MM.1S (cell line): ENCODE results near the gene PSMA2.

Experiments
- CTCF ChIP-seq: fragments of 300-600 bp; sonication (generic); IDR thresholded peaks from 2 replicates; pipeline ENCODE4 v1.5.1; 2016; ENCODE audit warnings: antibody characterized with exemption, low read length, mixed read lengths
- EZH2 ChIP-seq: fragments of 300-600 bp; sonication (generic); optimal IDR thresholded peaks from 2 replicates; pipeline ENCODE3; 2017; ENCODE audit warnings: low read depth, mild to moderate bottlenecking, antibody characterized with exemption, low read length, mixed read lengths
- EZH2phosphoT487 ChIP-seq: fragments of 300-600 bp; sonication (generic); IDR thresholded peaks from 2 replicates; pipeline ENCODE4 v1.6.1; 2018; ENCODE audit warnings: antibody characterized with exemption, low read length

DNA sequence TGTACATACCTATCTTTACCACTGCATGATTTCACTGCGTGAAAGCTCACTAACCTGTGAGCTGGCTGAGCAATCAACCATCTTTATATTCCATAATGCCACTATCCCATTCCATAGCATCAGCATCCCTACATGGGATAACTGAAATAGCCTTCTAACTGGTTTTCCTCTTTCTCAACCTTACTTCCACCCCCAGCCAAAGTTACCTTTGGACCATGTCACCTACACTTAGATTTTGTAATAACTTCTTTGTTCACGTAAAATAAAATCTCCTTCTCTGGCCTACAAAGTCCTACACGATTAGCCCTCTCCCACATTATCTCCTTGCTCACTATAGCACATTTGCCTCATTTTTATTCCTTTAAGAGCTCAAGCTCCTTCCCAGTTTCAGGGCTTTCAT is 2.5 kb downstream of the PSMA2 start:
- TF ChIP-seq CTCF (no peak), EZH2 (no peak), EZH2phosphoT487 (no peak)
